ENCODE data around the gene OR1J2.

DNA sequence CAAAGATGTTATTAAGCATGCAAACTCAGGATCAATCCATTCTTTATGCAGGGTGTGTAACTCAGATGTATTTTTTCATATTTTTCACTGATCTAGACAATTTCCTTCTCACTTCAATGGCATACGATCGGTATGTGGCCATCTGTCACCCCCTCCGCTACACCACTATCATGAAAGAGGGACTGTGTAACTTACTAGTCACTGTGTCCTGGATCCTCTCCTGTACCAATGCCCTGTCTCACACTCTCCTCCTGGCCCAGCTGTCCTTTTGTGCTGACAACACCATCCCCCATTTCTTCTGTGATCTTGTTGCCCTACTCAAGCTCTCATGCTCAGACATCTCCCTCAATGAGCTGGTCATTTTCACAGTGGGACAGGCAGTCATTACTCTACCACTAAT lies 8.8 kb downstream of the OR1J2 start:
- TF ChIP-seq, protein P1, sequence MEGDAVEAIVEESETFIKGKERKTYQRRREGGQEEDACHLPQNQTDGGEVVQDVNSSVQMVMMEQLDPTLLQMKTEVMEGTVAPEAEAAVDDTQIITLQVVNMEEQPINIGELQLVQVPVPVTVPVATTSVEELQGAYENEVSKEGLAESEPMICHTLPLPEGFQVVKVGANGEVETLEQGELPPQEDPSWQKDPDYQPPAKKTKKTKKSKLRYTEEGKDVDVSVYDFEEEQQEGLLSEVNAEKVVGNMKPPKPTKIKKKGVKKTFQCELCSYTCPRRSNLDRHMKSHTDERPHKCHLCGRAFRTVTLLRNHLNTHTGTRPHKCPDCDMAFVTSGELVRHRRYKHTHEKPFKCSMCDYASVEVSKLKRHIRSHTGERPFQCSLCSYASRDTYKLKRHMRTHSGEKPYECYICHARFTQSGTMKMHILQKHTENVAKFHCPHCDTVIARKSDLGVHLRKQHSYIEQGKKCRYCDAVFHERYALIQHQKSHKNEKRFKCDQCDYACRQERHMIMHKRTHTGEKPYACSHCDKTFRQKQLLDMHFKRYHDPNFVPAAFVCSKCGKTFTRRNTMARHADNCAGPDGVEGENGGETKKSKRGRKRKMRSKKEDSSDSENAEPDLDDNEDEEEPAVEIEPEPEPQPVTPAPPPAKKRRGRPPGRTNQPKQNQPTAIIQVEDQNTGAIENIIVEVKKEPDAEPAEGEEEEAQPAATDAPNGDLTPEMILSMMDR (IDR thresholded peaks at IDR 0.05): no peak
- no peak for TF ChIP-seq POLR2A (IDR thresholded peaks at IDR 0.05)
- TF ChIP-seq EP300 (IDR thresholded peaks at IDR 0.05): no peak
